ENCODE results near the gene MCC.

Gene MCC

GRCh38 chr5:113378514-113378913, 109.7 kb downstream of the MCC start:
- H3K27ac ChIP-seq (ENCODE audit: low read depth in 2 of 2, low read length in 2 of 2) = no peak overlapping the region

GRCh38 chr5:113378081-113378480, 110.2 kb downstream of the MCC start:
- Histone ChIP-seq H3K9me3 (ENCODE audit: control insufficient read depth in 2 of 2, low read length in 2 of 2) (no peaks in the 10 kb centered on the region), H3K4me3 (ENCODE audit: low read length in 2 of 2) (no peak overlapping the region), H3K27ac (ENCODE audit: low read depth in 2 of 2, low read length in 2 of 2) (no peak overlapping the region), H3K36me3 (ENCODE audit: control insufficient read depth in 2 of 2, insufficient read depth in 2 of 2, low read length in 2 of 2) (no peaks in the 10 kb centered on the region), H3K4me1 (ENCODE audit: control insufficient read depth in 2 of 2, insufficient read depth in 2 of 2, low read length in 2 of 2) (no peaks in the 10 kb centered on the region), H3K9ac (ENCODE audit: low read depth in 1 of 2, low read length in 2 of 2) (no peak overlapping the region), H3K27me3 (ENCODE audit: control insufficient read depth in 2 of 2, insufficient read depth in 2 of 2, low read length in 2 of 2) (no peaks in the 10 kb centered on the region)

More at GRCh38 chr5:113378514-113378913, 109.7 kb downstream of the MCC start:
- Histone ChIP-seq H3K4me1 (ENCODE audit: control insufficient read depth in 2 of 2, insufficient read depth in 2 of 2, low read length in 2 of 2) (no peaks in the 10 kb centered on the region), H3K27me3 (ENCODE audit: control insufficient read depth in 2 of 2, insufficient read depth in 2 of 2, low read length in 2 of 2) (no peaks in the 10 kb centered on the region), H3K4me3 (ENCODE audit: low read length in 2 of 2) (no peak overlapping the region), H3K9ac (ENCODE audit: low read depth in 1 of 2, low read length in 2 of 2) (no peak overlapping the region), H3K36me3 (ENCODE audit: control insufficient read depth in 2 of 2, insufficient read depth in 2 of 2, low read length in 2 of 2) (no peaks in the 10 kb centered on the region), H3K9me3 (ENCODE audit: control insufficient read depth in 2 of 2, low read length in 2 of 2) (no peaks in the 10 kb centered on the region)

DNA sequence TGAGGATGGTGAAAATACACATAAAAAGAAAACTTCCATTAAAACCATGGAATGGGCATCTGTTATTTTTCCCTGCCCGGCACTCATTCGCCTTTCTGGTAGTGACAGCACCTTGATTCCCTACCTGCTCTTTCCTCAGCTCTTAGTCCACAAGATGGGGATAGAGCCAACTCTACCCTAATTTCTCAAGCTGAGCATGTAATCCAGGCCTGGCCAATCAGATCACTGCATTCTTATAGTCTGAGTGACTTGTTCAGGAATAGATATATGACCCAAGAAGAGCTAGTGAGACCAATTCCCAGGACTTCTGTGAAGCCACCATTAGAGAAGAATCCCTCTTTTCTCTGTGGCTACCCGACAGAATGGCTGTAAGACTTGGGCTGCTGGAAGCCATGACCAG, 111.6 kb downstream of the MCC start:
- Histone ChIP-seq H3K4me3 (ENCODE audit: low read length in 2 of 2) (no peak overlapping the region), H3K4me1 (ENCODE audit: control insufficient read depth in 2 of 2, insufficient read depth in 2 of 2, low read length in 2 of 2) (no peaks in the 10 kb centered on the region), H3K9me3 (ENCODE audit: control insufficient read depth in 2 of 2, low read length in 2 of 2) (no peaks in the 10 kb centered on the region), H3K36me3 (ENCODE audit: control insufficient read depth in 2 of 2, insufficient read depth in 2 of 2, low read length in 2 of 2) (no peaks in the 10 kb centered on the region), H3K27me3 (ENCODE audit: control insufficient read depth in 2 of 2, insufficient read depth in 2 of 2, low read length in 2 of 2) (no peaks in the 10 kb centered on the region), H3K27ac (ENCODE audit: low read depth in 2 of 2, low read length in 2 of 2) (no peak overlapping the region), H3K9ac (ENCODE audit: low read depth in 1 of 2, low read length in 2 of 2) (no peak overlapping the region)

GRCh38 chr5:113375480-113376060, 112.7 kb downstream of the MCC start:
- no peak overlapping the region for H3K9ac ChIP-seq (ENCODE audit: low read depth in 1 of 2, low read length in 2 of 2)

DNA sequence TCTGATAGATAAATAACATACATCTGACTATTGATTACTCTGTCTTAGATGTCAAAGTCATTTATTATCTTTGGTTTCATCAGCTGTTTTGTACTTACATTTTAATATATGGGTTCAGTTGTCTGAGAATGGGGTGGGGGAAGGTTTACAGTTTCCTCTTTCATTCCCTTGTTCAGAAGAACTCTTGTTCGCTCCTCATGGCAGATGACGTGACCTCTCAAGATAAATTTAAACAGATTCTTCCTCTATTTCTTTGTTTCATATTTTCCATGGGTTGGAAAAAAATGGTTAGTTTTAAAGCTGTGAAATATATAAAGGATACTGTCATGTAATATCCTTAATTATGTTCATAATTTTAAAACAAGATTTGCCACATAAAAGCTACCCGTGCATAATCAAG, 114.8 kb downstream of the MCC start:
- no peak overlapping the region for H3K9ac ChIP-seq (ENCODE audit: low read depth in 1 of 2, low read length in 2 of 2)
- H3K36me3 ChIP-seq (ENCODE audit: control insufficient read depth in 2 of 2, insufficient read depth in 2 of 2, low read length in 2 of 2) = no peaks in the 10 kb centered on the region
- H3K9me3 ChIP-seq (ENCODE audit: control insufficient read depth in 2 of 2, low read length in 2 of 2) = no peaks in the 10 kb centered on the region
- no peak overlapping the region for H3K27ac ChIP-seq (ENCODE audit: low read depth in 2 of 2, low read length in 2 of 2)
- H3K4me1 ChIP-seq (ENCODE audit: control insufficient read depth in 2 of 2, insufficient read depth in 2 of 2, low read length in 2 of 2) = no peaks in the 10 kb centered on the region
- H3K27me3 ChIP-seq (ENCODE audit: control insufficient read depth in 2 of 2, insufficient read depth in 2 of 2, low read length in 2 of 2) = no peaks in the 10 kb centered on the region
- H3K4me3 ChIP-seq (ENCODE audit: low read length in 2 of 2) = no peak overlapping the region

More at GRCh38 chr5:113375480-113376060, 112.7 kb downstream of the MCC start:
- no peaks in the 10 kb centered on the region for H3K9me3 ChIP-seq (ENCODE audit: control insufficient read depth in 2 of 2, low read length in 2 of 2)
- no peak overlapping the region for H3K27ac ChIP-seq (ENCODE audit: low read depth in 2 of 2, low read length in 2 of 2)
- H3K4me3 ChIP-seq (ENCODE audit: low read length in 2 of 2) = no peak overlapping the region
- H3K4me1 ChIP-seq (ENCODE audit: control insufficient read depth in 2 of 2, insufficient read depth in 2 of 2, low read length in 2 of 2) = no peaks in the 10 kb centered on the region
- no peaks in the 10 kb centered on the region for H3K27me3 ChIP-seq (ENCODE audit: control insufficient read depth in 2 of 2, insufficient read depth in 2 of 2, low read length in 2 of 2)
- no peaks in the 10 kb centered on the region for H3K36me3 ChIP-seq (ENCODE audit: control insufficient read depth in 2 of 2, insufficient read depth in 2 of 2, low read length in 2 of 2)

GRCh38 chr5:113371721-113372196, 116.5 kb downstream of the MCC start:
- no peak overlapping the region for H3K4me3 ChIP-seq (ENCODE audit: low read length in 2 of 2)
- H3K27ac ChIP-seq (ENCODE audit: low read depth in 2 of 2, low read length in 2 of 2) = no peak overlapping the region
- no peaks in the 10 kb centered on the region for H3K36me3 ChIP-seq (ENCODE audit: control insufficient read depth in 2 of 2, insufficient read depth in 2 of 2, low read length in 2 of 2)
- no peak overlapping the region for H3K9ac ChIP-seq (ENCODE audit: low read depth in 1 of 2, low read length in 2 of 2)
- H3K4me1 ChIP-seq (ENCODE audit: control insufficient read depth in 2 of 2, insufficient read depth in 2 of 2, low read length in 2 of 2) = no peaks in the 10 kb centered on the region
- H3K27me3 ChIP-seq (ENCODE audit: control insufficient read depth in 2 of 2, insufficient read depth in 2 of 2, low read length in 2 of 2) = no peaks in the 10 kb centered on the region
- H3K9me3 ChIP-seq (ENCODE audit: control insufficient read depth in 2 of 2, low read length in 2 of 2) = no peaks in the 10 kb centered on the region

DNA sequence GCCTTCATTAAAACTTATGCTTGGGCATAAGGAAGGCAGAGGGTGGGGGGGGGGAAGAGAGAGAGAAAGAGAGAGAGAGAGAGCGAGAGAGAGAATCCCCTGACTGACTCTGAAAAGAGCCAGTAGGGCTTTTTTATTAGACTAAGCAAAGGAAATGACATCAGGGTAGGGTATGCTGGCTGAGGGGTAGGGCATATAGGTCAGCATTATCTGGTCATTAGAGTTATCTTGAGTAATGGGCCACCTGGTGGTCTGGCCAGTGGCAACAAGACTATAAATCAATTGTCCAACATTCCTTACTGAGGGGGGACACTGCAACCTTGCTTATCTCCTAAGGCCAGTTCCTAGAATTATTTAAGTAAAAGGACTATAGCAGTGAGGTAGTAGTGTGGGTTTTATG, 120.7 kb downstream of the MCC start:
- H3K9ac ChIP-seq (ENCODE audit: low read depth in 1 of 2, low read length in 2 of 2) = no peak overlapping the region
- no peak overlapping the region for H3K27ac ChIP-seq (ENCODE audit: low read depth in 2 of 2, low read length in 2 of 2)
- no peaks in the 10 kb centered on the region for H3K4me1 ChIP-seq (ENCODE audit: control insufficient read depth in 2 of 2, insufficient read depth in 2 of 2, low read length in 2 of 2)
- no peaks in the 10 kb centered on the region for H3K36me3 ChIP-seq (ENCODE audit: control insufficient read depth in 2 of 2, insufficient read depth in 2 of 2, low read length in 2 of 2)
- no peak overlapping the region for H3K4me3 ChIP-seq (ENCODE audit: low read length in 2 of 2)
- no peaks in the 10 kb centered on the region for H3K27me3 ChIP-seq (ENCODE audit: control insufficient read depth in 2 of 2, insufficient read depth in 2 of 2, low read length in 2 of 2)
- peaks cover 0 to 3% of the 10 kb centered on the region in 2 donors for H3K9me3 ChIP-seq (ENCODE audit: control insufficient read depth in 2 of 2, low read length in 2 of 2)

DNA sequence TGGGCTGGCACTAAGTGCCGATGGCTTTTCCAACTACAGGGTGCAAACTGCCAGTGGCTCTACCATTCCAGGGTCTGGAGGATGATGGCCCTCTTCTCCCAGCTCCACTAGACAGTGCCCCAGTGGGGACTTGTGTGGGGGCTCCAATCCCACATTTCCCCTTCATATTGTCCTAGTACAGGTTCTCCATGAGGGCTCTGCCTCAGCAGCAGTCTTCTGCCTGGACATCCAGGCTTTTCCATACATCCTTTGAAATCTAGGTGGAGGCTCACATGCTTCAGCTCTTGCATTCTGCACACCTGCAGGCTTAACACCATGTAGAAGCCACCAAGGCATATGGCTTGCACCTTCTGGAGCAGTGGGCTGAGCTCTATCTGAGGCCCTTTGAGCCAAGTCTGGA, 123.8 kb downstream of the MCC start:
- no peak overlapping the region for H3K9ac ChIP-seq (ENCODE audit: low read depth in 1 of 2, low read length in 2 of 2)
- peaks cover 0 to 3% of the 10 kb centered on the region in 2 donors for H3K9me3 ChIP-seq (ENCODE audit: control insufficient read depth in 2 of 2, low read length in 2 of 2)
- no peaks in the 10 kb centered on the region for H3K36me3 ChIP-seq (ENCODE audit: control insufficient read depth in 2 of 2, insufficient read depth in 2 of 2, low read length in 2 of 2)
- no peaks in the 10 kb centered on the region for H3K27me3 ChIP-seq (ENCODE audit: control insufficient read depth in 2 of 2, insufficient read depth in 2 of 2, low read length in 2 of 2)
- no peaks in the 10 kb centered on the region for H3K4me1 ChIP-seq (ENCODE audit: control insufficient read depth in 2 of 2, insufficient read depth in 2 of 2, low read length in 2 of 2)
- no peak overlapping the region for H3K4me3 ChIP-seq (ENCODE audit: low read length in 2 of 2)
- H3K27ac ChIP-seq (ENCODE audit: low read depth in 2 of 2, low read length in 2 of 2) = no peak overlapping the region

DNA sequence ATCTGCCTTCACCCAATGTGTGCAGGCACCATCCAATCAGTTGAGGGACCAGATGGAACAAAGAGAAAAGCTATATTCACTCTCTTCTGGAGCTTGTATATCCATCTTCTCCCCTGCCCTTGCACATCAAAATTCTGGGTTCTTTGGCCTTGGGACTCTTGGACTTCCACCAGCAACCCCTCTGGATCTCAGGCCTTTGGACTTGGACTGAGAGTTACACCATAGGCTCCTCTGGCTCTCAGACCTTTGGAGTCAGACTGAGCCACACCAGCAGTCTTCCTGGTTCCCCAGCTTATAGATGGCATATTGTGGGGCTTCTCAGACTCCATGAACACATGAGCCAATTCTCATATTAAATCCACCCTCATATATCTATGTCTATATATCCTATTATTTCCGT, 126.6 kb downstream of the MCC start:
- no peaks in the 10 kb centered on the region for H3K27me3 ChIP-seq (ENCODE audit: control insufficient read depth in 2 of 2, insufficient read depth in 2 of 2, low read length in 2 of 2)
- H3K9me3 ChIP-seq (ENCODE audit: control insufficient read depth in 2 of 2, low read length in 2 of 2) = peaks cover 0 to 3% of the 10 kb centered on the region in 2 donors
- H3K27ac ChIP-seq (ENCODE audit: low read depth in 2 of 2, low read length in 2 of 2) = no peak overlapping the region
- no peak overlapping the region for H3K9ac ChIP-seq (ENCODE audit: low read depth in 1 of 2, low read length in 2 of 2)
- H3K4me1 ChIP-seq (ENCODE audit: control insufficient read depth in 2 of 2, insufficient read depth in 2 of 2, low read length in 2 of 2) = no peaks in the 10 kb centered on the region
- H3K4me3 ChIP-seq (ENCODE audit: low read length in 2 of 2) = no peak overlapping the region
- no peaks in the 10 kb centered on the region for H3K36me3 ChIP-seq (ENCODE audit: control insufficient read depth in 2 of 2, insufficient read depth in 2 of 2, low read length in 2 of 2)

- Histone ChIP-seq H3K36me3 (ENCODE audit: control insufficient read depth in 2 of 2, insufficient read depth in 2 of 2, low read length in 2 of 2) (no peaks in the 10 kb centered on the region), H3K9me3 (ENCODE audit: control insufficient read depth in 2 of 2, low read length in 2 of 2) (no peaks in the 10 kb centered on the region), H3K4me1 (ENCODE audit: control insufficient read depth in 2 of 2, insufficient read depth in 2 of 2, low read length in 2 of 2) (no peaks in the 10 kb centered on the region), H3K27me3 (ENCODE audit: control insufficient read depth in 2 of 2, insufficient read depth in 2 of 2, low read length in 2 of 2) (no peaks in the 10 kb centered on the region), H3K27ac (ENCODE audit: low read depth in 2 of 2, low read length in 2 of 2) (no peak overlapping the region), H3K4me3 (ENCODE audit: low read length in 2 of 2) (no peak overlapping the region), H3K9ac (ENCODE audit: low read depth in 1 of 2, low read length in 2 of 2) (no peak overlapping the region)
Observed at GRCh38 chr5:113359419-113359818, 128.8 kb downstream of the MCC start.

DNA sequence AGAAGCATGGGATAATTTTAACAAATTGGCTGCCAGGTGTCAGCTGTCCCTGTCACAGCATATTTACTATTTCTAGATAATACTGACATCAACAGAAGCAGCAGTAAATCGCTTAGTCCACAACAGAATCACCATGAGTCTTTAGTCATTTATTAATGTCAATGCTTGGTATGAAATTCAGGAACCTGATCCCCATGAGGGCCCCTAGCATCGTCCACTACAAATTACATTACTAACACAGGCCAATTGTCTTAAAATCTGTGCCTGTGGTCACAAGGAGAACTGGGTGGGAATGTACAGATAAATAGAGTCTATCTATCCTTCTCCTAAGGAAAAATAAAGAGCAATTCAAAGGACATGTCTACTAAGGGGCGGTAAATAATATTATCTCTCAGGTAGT, 129.6 kb downstream of the MCC start:
- no peak overlapping the region for H3K4me3 ChIP-seq (ENCODE audit: low read length in 2 of 2)
- no peak overlapping the region for H3K27ac ChIP-seq (ENCODE audit: low read depth in 2 of 2, low read length in 2 of 2)
- H3K9ac ChIP-seq (ENCODE audit: low read depth in 1 of 2, low read length in 2 of 2) = no peak overlapping the region
- H3K9me3 ChIP-seq (ENCODE audit: control insufficient read depth in 2 of 2, low read length in 2 of 2) = no peaks in the 10 kb centered on the region
- H3K4me1 ChIP-seq (ENCODE audit: control insufficient read depth in 2 of 2, insufficient read depth in 2 of 2, low read length in 2 of 2) = no peaks in the 10 kb centered on the region
- H3K27me3 ChIP-seq (ENCODE audit: control insufficient read depth in 2 of 2, insufficient read depth in 2 of 2, low read length in 2 of 2) = no peaks in the 10 kb centered on the region
- H3K36me3 ChIP-seq (ENCODE audit: control insufficient read depth in 2 of 2, insufficient read depth in 2 of 2, low read length in 2 of 2) = no peaks in the 10 kb centered on the region

Data from mucosa of rectum (tissue), 2 donors.